K562 (cell line): ENCODE measurements around the gene WDR1.

Source experiments
- BMI1 ChIP-seq: fragments of 150-350 bp; IDR thresholded peaks from 2 replicates; pipeline ENCODE4 v1.6.1; 2014; ENCODE audit warnings: low read length
- CBX3 ChIP-seq, 2 experiments: IDR thresholded peaks; 1 replicate in 1 of 2; 2 replicates in 1 of 2; pipeline ENCODE4 v1.6.1; 2012; ENCODE audit warnings: inconsistent platforms in 2 of 2, low read length in 2 of 2, borderline replicate concordance in 1 of 2, control low read depth in 1 of 2
- EZH2 ChIP-seq: IDR thresholded peaks from 2 replicates; pipeline ENCODE4 v1.6.1; 2012; ENCODE audit warnings: low read depth, mild to moderate bottlenecking, inconsistent platforms, low read length, borderline replicate concordance
- HMG20B ChIP-seq: fragments of 250-450 bp; sonication (Bioruptor Pico); IDR thresholded peaks from 2 replicates; pipeline ENCODE4 v1.5.0; 2021; ENCODE audit warnings: mild to moderate bottlenecking
- HNRNPLL ChIP-seq: fragments of 200-400 bp; formaldehyde crosslinking; IDR thresholded peaks from 2 replicates; pipeline ENCODE4 v1.6.1; 2017; ENCODE audit warnings: low read length, low read depth, mild to moderate bottlenecking; ENCODE audit not compliant: poor library complexity, severe bottlenecking
- NCOA2 ChIP-seq, 2 experiments: fragments of 450-650 bp; IDR thresholded peaks; 2 replicates each; pipeline ENCODE4 v1.6.1; 2018; ENCODE audit warnings: mild to moderate bottlenecking in 2 of 2, moderate library complexity in 1 of 2; ENCODE audit not compliant: partially characterized antibody in 2 of 2
- NFXL1 ChIP-seq: fragments of 450-650 bp; formaldehyde crosslinking; IDR thresholded peaks from 2 replicates; pipeline ENCODE4 v1.4.0; 2021; ENCODE audit warnings: mild to moderate bottlenecking
- NR2C2 ChIP-seq, 2 experiments: fragments of 200-800 bp in 1 of 2; sonication (Bioruptor generic) in 1 of 2; sonication (generic) in 1 of 2; formaldehyde crosslinking in 1 of 2; IDR thresholded peaks; 2 replicates each; pipeline versions ENCODE4 v1.6.1 to v1.8.0; 2016 to 2022; ENCODE audit warnings: mild to moderate bottlenecking in 1 of 2, missing compliant biosample characterization in 1 of 2, missing genetic modification characterization in 1 of 2, missing genetic modification reagents in 1 of 2
- PHF8 ChIP-seq: fragments of 200-600 bp; sonication (generic); IDR thresholded peaks from 2 replicates; pipeline ENCODE4 v1.6.1; 2012; ENCODE audit warnings: mixed run types, mild to moderate bottlenecking, inconsistent platforms, low read length, moderate library complexity, borderline replicate concordance
- POLR2A ChIP-seq: fragments of 450-650 bp; conservative IDR thresholded peaks from 2 replicates; pipeline ENCODE4 v1.6.1; 2016
- PURB ChIP-seq: sonication (generic); formaldehyde crosslinking; IDR thresholded peaks from 2 replicates; pipeline ENCODE4 v1.9.0; 2021; ENCODE audit warnings: low read depth, mild to moderate bottlenecking, missing genetic modification reagents
- SUPT5H ChIP-seq: fragments of 450-650 bp; IDR thresholded peaks from 2 replicates; pipeline ENCODE4 v1.6.1; 2016
- ZKSCAN1 ChIP-seq: fragments of 150-350 bp; IDR thresholded peaks from 2 replicates; pipeline ENCODE4 v1.6.1; 2016; ENCODE audit warnings: low read depth, low read length
- TF ChIP-seq, protein P1 (sequence below), 3 experiments: IDR thresholded peaks in 2 of 3; conservative IDR thresholded peaks in 1 of 3; 2 replicates each; pipeline ENCODE4 v1.5.1; 2011 to 2012; ENCODE audit warnings: low read length in 3 of 3, mild to moderate bottlenecking in 3 of 3, control low read depth in 2 of 3, improper control_type of control experiment in 1 of 3, inconsistent platforms in 1 of 3, low read depth in 1 of 3, mixed read lengths in 1 of 3, moderate library complexity in 1 of 3; ENCODE audit not compliant: insufficient read depth in 2 of 3

DNA sequence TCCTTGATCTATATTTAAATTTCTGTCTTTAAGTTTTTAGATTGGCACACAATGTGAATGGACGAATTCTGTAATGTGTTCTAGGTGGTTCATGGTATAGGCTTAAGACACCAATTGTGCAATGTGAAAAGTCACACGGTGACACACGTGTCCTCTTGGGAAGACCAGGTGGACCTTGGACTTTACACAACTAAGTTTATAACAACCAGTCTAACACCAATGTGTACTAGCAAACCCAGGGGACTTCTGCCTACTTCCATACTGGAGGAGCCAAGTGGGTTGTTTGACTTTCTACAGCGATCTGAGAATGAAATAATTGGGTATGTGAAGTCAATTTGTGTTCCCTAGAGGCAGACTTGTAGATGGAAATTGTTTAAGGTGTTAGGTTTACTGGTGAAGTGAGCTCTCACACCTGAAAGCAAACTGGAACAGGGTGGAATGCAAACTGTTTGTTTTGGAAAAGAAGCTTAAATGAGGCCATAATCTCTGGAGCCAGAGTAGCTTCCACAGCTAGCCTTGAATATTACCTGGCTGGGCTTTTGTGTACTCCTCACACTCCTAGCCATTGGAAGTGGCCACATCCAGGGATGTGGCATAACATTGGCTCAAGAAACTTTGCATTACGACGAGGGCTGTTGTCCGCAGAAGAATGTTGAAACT lies 45.9 kb upstream of the WDR1 start:
- no peak for TF ChIP-seq NR2C2 (CRISPR knock-in tag; IDR thresholded peaks at IDR 0.05)
- no peak for TF ChIP-seq NR2C2 (tag; IDR thresholded peaks at IDR 0.05)
- TF ChIP-seq SUPT5H: no peak
- TF ChIP-seq PHF8: no peak
- TF ChIP-seq PURB (CRISPR knock-in tag): no peak
- TF ChIP-seq ZKSCAN1: no peak
- no peak for TF ChIP-seq HNRNPLL
- no peak for TF ChIP-seq NFXL1 (CRISPR knock-in tag)
- TF ChIP-seq HMG20B: no peak
- TF ChIP-seq NCOA2 (IDR thresholded peaks at IDR 0.05; ENCODE audit: partially characterized antibody in 2 of 2): no peak
- no peak for TF ChIP-seq CBX3 (IDR thresholded peaks at IDR 0.05; ENCODE audit: borderline replicate concordance in 1 of 2, low read length in 2 of 2)
- TF ChIP-seq, protein P1, sequence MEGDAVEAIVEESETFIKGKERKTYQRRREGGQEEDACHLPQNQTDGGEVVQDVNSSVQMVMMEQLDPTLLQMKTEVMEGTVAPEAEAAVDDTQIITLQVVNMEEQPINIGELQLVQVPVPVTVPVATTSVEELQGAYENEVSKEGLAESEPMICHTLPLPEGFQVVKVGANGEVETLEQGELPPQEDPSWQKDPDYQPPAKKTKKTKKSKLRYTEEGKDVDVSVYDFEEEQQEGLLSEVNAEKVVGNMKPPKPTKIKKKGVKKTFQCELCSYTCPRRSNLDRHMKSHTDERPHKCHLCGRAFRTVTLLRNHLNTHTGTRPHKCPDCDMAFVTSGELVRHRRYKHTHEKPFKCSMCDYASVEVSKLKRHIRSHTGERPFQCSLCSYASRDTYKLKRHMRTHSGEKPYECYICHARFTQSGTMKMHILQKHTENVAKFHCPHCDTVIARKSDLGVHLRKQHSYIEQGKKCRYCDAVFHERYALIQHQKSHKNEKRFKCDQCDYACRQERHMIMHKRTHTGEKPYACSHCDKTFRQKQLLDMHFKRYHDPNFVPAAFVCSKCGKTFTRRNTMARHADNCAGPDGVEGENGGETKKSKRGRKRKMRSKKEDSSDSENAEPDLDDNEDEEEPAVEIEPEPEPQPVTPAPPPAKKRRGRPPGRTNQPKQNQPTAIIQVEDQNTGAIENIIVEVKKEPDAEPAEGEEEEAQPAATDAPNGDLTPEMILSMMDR (IDR thresholded peaks at IDR 0.05 in 2 of 3, conservative IDR thresholded peaks at IDR 0.05 in 1 of 3; ENCODE audit: insufficient read depth in 2 of 3, low read depth in 1 of 3, low read length in 3 of 3): no peak
- TF ChIP-seq BMI1: no peak
- TF ChIP-seq POLR2A: no peak
- TF ChIP-seq EZH2: no peak
